ENCODE measurements around the gene SDK1.
A peak's percentile ranks its signal among the peaks of the same experiment; 100 is the strongest.

SDK1 gene

GRCh38 chr7:3896169-3896765 is 595.2 kb downstream of the SDK1 start:
- CTCF ChIA-PET: interaction anchor here (0.6 to 1.2 kb wide), 2 partner anchors 21 to 800 kb away, joined by 3 to 5 read pairs; no protein-coding TSS in a partner anchor
- no peaks in the 10 kb centered on the region for H3K9me3 ChIP-seq (ENCODE audit: control insufficient read depth, insufficient read depth, low read depth, low read length)
- H3K4me3 ChIP-seq (ENCODE audit: low read depth, low read length): no peak overlapping the region
- no peaks in the 10 kb centered on the region; a peak in 1 of 3 replicates for H3K36me3 ChIP-seq (ENCODE audit: control insufficient read depth in 2 of 2, insufficient read depth in 1 of 2, low read length in 2 of 2)
- H3K4me1 ChIP-seq (ENCODE audit: control insufficient read depth, insufficient read depth, low read length): no peaks in the 10 kb centered on the region
- TF ChIP-seq ZNF184 (tag by site-specific recombination; IDR thresholded peaks at IDR 0.05): no peak
- no peak for TF ChIP-seq ZNF560 (tag by site-specific recombination; IDR thresholded peaks at IDR 0.05; ENCODE audit: borderline replicate concordance)
- TF ChIP-seq ZNF223 (tag by site-specific recombination; IDR thresholded peaks at IDR 0.05): no peak
- no peak for TF ChIP-seq ZNF521 (tag by site-specific recombination; IDR thresholded peaks at IDR 0.05)
- TF ChIP-seq ZNF585B (tag by site-specific recombination; IDR thresholded peaks at IDR 0.05): no peak
- TF ChIP-seq IKZF3 (tag by site-specific recombination; IDR thresholded peaks at IDR 0.05): no peak
- H3K27ac ChIP-seq (ENCODE audit: extremely low read depth, low read depth, low read length): no peak overlapping the region
- POLR2A ChIA-PET: no interaction called here

- ChIA-PET CTCF (interaction anchor here (0.6 to 1.7 kb wide), 13 partner anchors 9 to 986 kb away, joined by 3 to 7 read pairs (median 3); partner anchors contain the start of gene RADIL), POLR2A (no interaction called here)
- no peak for TF ChIP-seq SP3 (tag by site-specific recombination; IDR thresholded peaks at IDR 0.05)
- TF ChIP-seq ZNF654 (tag by site-specific recombination; IDR thresholded peaks at IDR 0.05; ENCODE audit: low read depth): peak; percentile 20; the same call in 1 of the 2 replicates
- no peak for TF ChIP-seq ZNF48 (tag by site-specific recombination; IDR thresholded peaks at IDR 0.05)
- no peak for TF ChIP-seq ZNF248 (tag by site-specific recombination; IDR thresholded peaks at IDR 0.05)
- TF ChIP-seq HOXA7 (CRISPR knock-in tag; IDR thresholded peaks at IDR 0.05; ENCODE audit: borderline replicate concordance): no peak
- no peak for TF ChIP-seq ZNF112 (tag by site-specific recombination; IDR thresholded peaks at IDR 0.05)
- TF ChIP-seq TRIM28 (IDR thresholded peaks at IDR 0.05; ENCODE audit: borderline replicate concordance, low read length): no peak
- TF ChIP-seq PRDM1 (tag by site-specific recombination; IDR thresholded peaks at IDR 0.05): peak; percentile 75
- no peak for TF ChIP-seq ZNF362 (tag by site-specific recombination; IDR thresholded peaks at IDR 0.05)
- no peaks in the 10 kb centered on the region for H3K9me3 ChIP-seq (ENCODE audit: control insufficient read depth, insufficient read depth, low read depth, low read length)
- H3K27ac ChIP-seq (ENCODE audit: extremely low read depth, low read depth, low read length): no peak overlapping the region
- H3K4me3 ChIP-seq (ENCODE audit: low read depth, low read length): no peak overlapping the region
- H3K36me3 ChIP-seq (ENCODE audit: control insufficient read depth in 2 of 2, insufficient read depth in 1 of 2, low read length in 2 of 2): no peaks in the 10 kb centered on the region; a peak in 1 of 3 replicates
- H3K4me1 ChIP-seq (ENCODE audit: control insufficient read depth, insufficient read depth, low read length): no peaks in the 10 kb centered on the region
These were observed 596.6 kb downstream of the SDK1 start for GRCh38 chr7:3897430-3898372.

GRCh38 chr7:3899559-3899991 is 598.5 kb downstream of the SDK1 start:
- H3K9me3 ChIP-seq (ENCODE audit: control insufficient read depth, insufficient read depth, low read depth, low read length): no peaks in the 10 kb centered on the region
- CTCF ChIA-PET: interaction anchor here (0.6 kb wide), 1 partner anchor 979 kb away, joined by 5 read pairs; no protein-coding TSS in a partner anchor
- H3K36me3 ChIP-seq (ENCODE audit: control insufficient read depth in 2 of 2, insufficient read depth in 1 of 2, low read length in 2 of 2): no peaks in the 10 kb centered on the region; a peak in 1 of 3 replicates
- no peak overlapping the region for H3K27ac ChIP-seq (ENCODE audit: extremely low read depth, low read depth, low read length)
- H3K4me3 ChIP-seq (ENCODE audit: low read depth, low read length): no peak overlapping the region
- TF ChIP-seq ZNF660 (tag by site-specific recombination; IDR thresholded peaks at IDR 0.05) (no peak), ZBTB21 (tag by site-specific recombination; IDR thresholded peaks at IDR 0.05) (no peak), ZNF658 (tag by site-specific recombination; IDR thresholded peaks at IDR 0.05) (no peak), KLF10 (tag by site-specific recombination; IDR thresholded peaks at IDR 0.05) (no peak), PBX3 (CRISPR knock-in tag; IDR thresholded peaks at IDR 0.05) (no peak), ZNF654 (tag by site-specific recombination; IDR thresholded peaks at IDR 0.05; ENCODE audit: low read depth) (no peak), EGR2 (tag by site-specific recombination; IDR thresholded peaks at IDR 0.05; ENCODE audit: low read depth) (no peak), ZNF274 (IDR thresholded peaks at IDR 0.05; ENCODE audit: low read length) (no peak), ZNF274 (tag by site-specific recombination; IDR thresholded peaks at IDR 0.05; ENCODE audit: borderline replicate concordance) (no peak), ZNF791 (tag by site-specific recombination; IDR thresholded peaks at IDR 0.05) (no peak), ZNF580 (tag by site-specific recombination; IDR thresholded peaks at IDR 0.05) (no peak), ZNF114 (tag by site-specific recombination; IDR thresholded peaks at IDR 0.05) (no peak), ZNF26 (tag by site-specific recombination; IDR thresholded peaks at IDR 0.05) (no peak)
- POLR2A ChIA-PET: no interaction called here
- no peaks in the 10 kb centered on the region for H3K4me1 ChIP-seq (ENCODE audit: control insufficient read depth, insufficient read depth, low read length)

All from HEK293 (cell line).